Tibial nerve (tissue), 4 donors: ENCODE measurements around the gene DDX39B.

ENCODE experiments used
- EP300 ChIP-seq, 2 donors: sonication (generic); formaldehyde crosslinking; IDR thresholded peaks; one replicate each; pipeline ENCODE4 v1.6.1; 2017; ENCODE audit warnings: antibody characterized with exemption in 2 of 2, mild to moderate bottlenecking in 1 of 2
- POLR2A ChIP-seq, 2 donors: fragments of 450-650 bp; IDR thresholded peaks; one replicate each; pipeline ENCODE4 v1.6.1; 2017; ENCODE audit warnings: antibody characterized with exemption in 2 of 2, mild to moderate bottlenecking in 2 of 2, moderate library complexity in 2 of 2
- TF ChIP-seq, protein P1 (sequence below), 5 experiments: fragments of 200-600 bp in 3 of 5; fragments of 450-650 bp in 2 of 5; sonication (generic) in 3 of 5; IDR thresholded peaks; one replicate each; pipeline ENCODE4 v1.5.1; 2016 to 2019; ENCODE audit warnings: antibody characterized with exemption in 5 of 5, mild to moderate bottlenecking in 3 of 5, moderate library complexity in 2 of 5

DNA sequence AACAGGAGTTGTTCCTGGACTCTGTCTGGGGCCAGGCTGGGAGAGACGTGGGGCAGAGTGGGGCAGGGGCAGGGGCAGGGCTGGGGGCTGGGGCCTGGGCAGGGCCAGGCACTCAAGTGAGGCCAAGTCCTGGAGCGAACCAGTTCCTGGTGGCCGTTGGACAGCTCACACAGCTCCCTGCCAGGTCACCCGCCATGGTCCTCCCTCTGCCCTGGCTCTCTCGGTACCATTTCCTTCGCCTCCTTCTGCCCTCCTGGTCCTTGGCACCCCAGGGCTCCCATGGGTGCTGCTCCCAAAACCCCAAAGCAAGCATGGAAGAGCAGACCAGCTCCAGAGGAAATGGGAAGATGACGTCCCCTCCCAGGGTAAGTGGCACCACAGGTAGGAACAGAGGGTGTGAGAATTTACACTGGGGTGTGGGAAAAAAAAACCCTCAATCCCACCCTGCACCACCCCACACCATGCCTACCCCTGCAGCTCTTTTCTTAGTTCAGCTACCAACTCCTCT, 12.9 kb downstream of the DDX39B start, which contains the start of gene MCCD1:
- TF ChIP-seq, protein P1, sequence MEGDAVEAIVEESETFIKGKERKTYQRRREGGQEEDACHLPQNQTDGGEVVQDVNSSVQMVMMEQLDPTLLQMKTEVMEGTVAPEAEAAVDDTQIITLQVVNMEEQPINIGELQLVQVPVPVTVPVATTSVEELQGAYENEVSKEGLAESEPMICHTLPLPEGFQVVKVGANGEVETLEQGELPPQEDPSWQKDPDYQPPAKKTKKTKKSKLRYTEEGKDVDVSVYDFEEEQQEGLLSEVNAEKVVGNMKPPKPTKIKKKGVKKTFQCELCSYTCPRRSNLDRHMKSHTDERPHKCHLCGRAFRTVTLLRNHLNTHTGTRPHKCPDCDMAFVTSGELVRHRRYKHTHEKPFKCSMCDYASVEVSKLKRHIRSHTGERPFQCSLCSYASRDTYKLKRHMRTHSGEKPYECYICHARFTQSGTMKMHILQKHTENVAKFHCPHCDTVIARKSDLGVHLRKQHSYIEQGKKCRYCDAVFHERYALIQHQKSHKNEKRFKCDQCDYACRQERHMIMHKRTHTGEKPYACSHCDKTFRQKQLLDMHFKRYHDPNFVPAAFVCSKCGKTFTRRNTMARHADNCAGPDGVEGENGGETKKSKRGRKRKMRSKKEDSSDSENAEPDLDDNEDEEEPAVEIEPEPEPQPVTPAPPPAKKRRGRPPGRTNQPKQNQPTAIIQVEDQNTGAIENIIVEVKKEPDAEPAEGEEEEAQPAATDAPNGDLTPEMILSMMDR (IDR thresholded peaks at IDR 0.05): no peak
- TF ChIP-seq POLR2A (IDR thresholded peaks at IDR 0.05) (no peak), EP300 (IDR thresholded peaks at IDR 0.05) (no peak)
